Measurements from ENCODE around the gene LRRC8D. TPM values are rescaled to one million over a fixed set of nuclear protein-coding genes. Genes with fewer than 3 reads are reported as not detected.

LRRC8D gene
- total RNA-seq, 4 donors from 2014 or later: 14.4 to 17.7 (median 15.7) TPM

DNA sequence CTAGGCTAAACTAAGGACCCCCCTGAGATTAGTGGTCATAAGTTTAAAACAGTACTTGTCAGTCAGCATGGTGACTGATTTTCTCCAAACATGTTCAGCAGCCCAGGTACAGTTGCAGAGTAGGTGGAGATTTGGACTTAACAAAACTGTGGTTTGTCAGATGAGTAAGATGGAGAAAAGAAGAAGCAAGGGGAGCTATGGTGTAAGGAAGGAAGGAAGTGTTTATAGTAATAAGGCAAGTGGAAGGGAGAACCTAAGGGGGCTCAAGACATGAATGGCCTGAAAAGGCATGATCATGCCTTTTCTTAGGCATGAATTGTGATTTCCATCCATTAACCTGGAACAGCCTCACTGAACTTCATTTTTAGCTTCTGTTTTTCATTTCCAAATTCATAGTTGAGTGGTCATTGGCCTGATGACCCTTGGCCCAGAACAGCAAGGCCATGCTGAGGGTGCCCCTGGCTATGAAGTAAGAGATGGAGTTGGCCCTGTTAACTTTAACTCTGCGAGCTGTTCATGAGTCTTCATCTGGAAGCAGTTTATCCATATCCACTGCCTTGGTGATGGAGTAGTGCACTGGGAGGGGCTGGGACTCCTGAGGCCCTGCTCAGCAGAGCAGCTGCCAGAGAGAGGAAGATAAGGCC, 60.7 kb downstream of the LRRC8D start:
- WGBS, 2 donors: 86 to 87% methylated on average over 1 of the region's 1 CpG
- no peak for DNase-seq (ENCODE audit: low spot score in 2 of 2)
- TF ChIP-seq POLR2A (IDR thresholded peaks at IDR 0.05): no peak
- TF ChIP-seq, protein P1, sequence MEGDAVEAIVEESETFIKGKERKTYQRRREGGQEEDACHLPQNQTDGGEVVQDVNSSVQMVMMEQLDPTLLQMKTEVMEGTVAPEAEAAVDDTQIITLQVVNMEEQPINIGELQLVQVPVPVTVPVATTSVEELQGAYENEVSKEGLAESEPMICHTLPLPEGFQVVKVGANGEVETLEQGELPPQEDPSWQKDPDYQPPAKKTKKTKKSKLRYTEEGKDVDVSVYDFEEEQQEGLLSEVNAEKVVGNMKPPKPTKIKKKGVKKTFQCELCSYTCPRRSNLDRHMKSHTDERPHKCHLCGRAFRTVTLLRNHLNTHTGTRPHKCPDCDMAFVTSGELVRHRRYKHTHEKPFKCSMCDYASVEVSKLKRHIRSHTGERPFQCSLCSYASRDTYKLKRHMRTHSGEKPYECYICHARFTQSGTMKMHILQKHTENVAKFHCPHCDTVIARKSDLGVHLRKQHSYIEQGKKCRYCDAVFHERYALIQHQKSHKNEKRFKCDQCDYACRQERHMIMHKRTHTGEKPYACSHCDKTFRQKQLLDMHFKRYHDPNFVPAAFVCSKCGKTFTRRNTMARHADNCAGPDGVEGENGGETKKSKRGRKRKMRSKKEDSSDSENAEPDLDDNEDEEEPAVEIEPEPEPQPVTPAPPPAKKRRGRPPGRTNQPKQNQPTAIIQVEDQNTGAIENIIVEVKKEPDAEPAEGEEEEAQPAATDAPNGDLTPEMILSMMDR (IDR thresholded peaks at IDR 0.05): no peak
- intact Hi-C loops (cut with DNase I; ENCODE audit: low total_unique reads): no loop called here
- no peak overlapping the region for H3K4me3 ChIP-seq (ENCODE audit: low read depth, poor library complexity, severe bottlenecking)

DNA sequence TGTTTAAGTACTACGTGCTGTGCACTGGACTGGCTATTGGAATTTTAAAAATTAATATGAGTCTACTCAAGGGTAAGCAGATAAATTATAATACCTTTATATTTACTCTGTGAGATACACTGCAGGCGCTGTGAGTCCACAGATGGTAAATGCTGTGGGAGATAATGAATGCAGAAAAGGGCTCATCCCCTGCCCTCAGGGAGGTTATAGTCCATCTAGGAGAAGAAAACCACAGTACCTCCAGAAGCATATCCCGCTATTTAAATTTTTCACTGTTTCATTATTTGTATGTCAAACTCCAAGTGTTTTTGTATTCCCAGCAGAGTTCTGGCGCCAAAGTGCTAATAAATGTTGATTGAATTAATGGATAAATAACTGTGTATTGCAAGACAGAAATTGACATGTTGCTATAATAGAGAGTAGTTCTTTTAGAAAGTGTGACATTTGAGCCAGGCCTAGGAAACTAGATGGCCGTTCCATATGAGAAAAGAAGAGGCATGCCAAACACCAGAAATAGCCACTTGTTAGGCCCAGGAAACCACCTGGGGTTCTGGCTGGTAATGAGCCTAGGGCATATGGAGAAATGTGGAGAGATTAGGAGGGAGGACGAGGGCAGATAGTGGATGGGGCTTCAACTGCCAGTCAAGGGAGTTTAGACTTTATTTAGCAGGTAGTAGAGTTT, 61.7 kb downstream of the LRRC8D start:
- H3K4me3 ChIP-seq (ENCODE audit: low read depth, poor library complexity, severe bottlenecking): no peak overlapping the region
- TF ChIP-seq, protein P1 (IDR thresholded peaks at IDR 0.05): no peak
- no peak for TF ChIP-seq POLR2A (IDR thresholded peaks at IDR 0.05)
- 96 to 99% methylated on average over 6 of the region's 6 CpGs for WGBS, 2 donors
- intact Hi-C loops (cut with DNase I; ENCODE audit: low total_unique reads): no loop called here
- no peak for DNase-seq (ENCODE audit: low spot score in 2 of 2)

DNA sequence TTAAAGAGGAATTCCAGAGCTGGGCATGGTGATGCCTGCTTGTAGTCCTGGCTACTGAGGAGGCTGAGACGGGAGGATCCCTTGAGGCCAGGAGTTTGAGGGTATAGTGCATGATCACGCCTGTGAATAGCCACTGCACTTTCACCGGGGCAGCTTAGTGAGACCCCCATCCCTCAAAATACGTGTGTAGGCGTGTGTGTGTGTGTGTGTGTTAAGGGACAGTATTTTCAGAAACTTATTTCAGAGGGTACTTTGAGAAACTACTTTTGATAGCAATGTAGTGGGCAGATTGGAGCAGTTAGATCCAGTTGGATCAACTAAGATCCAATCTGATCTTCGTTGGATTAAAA, 62.2 kb downstream of the LRRC8D start:
- 96 to 98% methylated on average over 6 of the region's 6 CpGs for WGBS, 2 donors
- no peak overlapping the region for H3K4me3 ChIP-seq (ENCODE audit: low read depth, poor library complexity, severe bottlenecking)
- no peak for DNase-seq (ENCODE audit: low spot score in 2 of 2)
- no peak for TF ChIP-seq POLR2A (IDR thresholded peaks at IDR 0.05)
- TF ChIP-seq, protein P1 (IDR thresholded peaks at IDR 0.05): no peak
- intact Hi-C loops (cut with DNase I; ENCODE audit: low total_unique reads): no loop called here

DNA sequence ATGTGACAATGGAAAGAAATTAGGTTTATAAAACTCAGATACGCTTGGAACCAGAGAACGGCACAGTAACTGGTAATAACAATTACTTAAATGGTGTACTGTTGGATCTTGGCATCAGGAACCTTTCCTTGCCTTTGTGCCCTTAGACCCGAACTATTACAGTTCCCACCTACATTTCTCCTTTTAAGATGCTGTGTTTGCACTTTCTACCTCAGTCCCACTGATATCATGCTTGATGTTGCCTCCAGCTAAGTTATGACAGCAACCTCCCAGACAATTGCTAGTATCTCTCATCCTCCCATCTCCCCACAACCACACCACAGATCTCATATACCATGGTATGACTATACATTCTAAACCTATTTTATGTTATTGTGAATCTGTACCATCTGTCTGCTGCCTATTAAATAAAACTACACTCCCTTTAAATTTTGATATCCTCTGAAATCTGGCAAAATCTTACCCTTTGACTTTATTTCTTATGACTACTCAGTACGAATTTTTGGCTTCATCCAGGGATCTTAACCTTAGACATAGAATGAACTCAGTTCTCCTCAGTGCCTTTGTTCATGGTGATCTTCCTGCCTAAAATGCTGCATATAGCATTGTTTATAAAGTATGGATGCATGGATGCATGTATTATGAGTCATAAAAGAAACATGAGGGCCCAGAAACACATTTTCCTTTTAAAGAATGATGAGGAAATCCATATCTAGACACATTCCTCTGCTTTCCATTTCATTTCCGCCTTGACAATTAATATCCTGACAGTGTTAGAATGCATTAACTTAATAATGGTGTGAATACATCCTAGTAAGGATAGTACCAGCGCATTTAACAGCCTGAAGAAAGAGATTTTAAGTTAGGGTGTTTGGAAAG, 64.1 kb downstream of the LRRC8D start:
- intact Hi-C loops (cut with DNase I; ENCODE audit: low total_unique reads): no loop called here
- WGBS, 2 donors: 79 to 85% methylated on average over 6 of the region's 6 CpGs
- no peak for DNase-seq (ENCODE audit: low spot score in 2 of 2)

DNA sequence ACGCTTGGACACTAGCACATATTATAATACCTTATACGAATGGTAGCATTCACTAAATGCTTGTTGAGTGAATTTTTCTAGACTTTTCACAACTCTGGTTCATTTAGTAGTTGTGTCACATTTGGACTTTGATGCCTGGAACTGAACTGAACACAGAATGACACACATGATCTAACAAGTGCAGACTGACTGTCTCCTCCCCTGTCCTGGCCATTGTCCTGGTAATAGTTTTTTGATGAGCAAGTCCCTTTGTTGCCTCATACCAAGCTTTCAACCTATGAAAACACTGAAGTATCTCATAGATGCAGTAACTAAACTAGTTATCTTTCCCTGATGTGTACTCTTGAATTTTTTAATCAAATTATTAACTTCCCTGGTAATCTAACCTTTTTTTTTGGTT, 66.4 kb downstream of the LRRC8D start:
- no peak for TF ChIP-seq POLR2A (IDR thresholded peaks at IDR 0.05)
- TF ChIP-seq, protein P1 (IDR thresholded peaks at IDR 0.05): no peak
- DNase-seq (ENCODE audit: low spot score in 2 of 2): no peak
- H3K4me3 ChIP-seq (ENCODE audit: low read depth, poor library complexity, severe bottlenecking): no peak overlapping the region
- intact Hi-C loops (cut with DNase I; ENCODE audit: low total_unique reads): no loop called here
- WGBS, 2 donors: 88% methylated on average over 2 of the region's 2 CpGs

More for the DNA sequence above, 64.1 kb downstream of the LRRC8D start:
- TF ChIP-seq, protein P1 (IDR thresholded peaks at IDR 0.05): no peak
- TF ChIP-seq POLR2A (IDR thresholded peaks at IDR 0.05): no peak
- no peak overlapping the region for H3K4me3 ChIP-seq (ENCODE audit: low read depth, poor library complexity, severe bottlenecking)

Data from lower leg skin (tissue), 4 donors.